Measurements from ENCODE around the gene B4GALT2. TPM values are rescaled to one million over a fixed set of nuclear protein-coding genes. Genes with fewer than 3 reads are reported as not detected.

The B4GALT2 gene
- total RNA-seq, 2 donors from 2014 or later: 18.5 to 34.4 TPM

DNA sequence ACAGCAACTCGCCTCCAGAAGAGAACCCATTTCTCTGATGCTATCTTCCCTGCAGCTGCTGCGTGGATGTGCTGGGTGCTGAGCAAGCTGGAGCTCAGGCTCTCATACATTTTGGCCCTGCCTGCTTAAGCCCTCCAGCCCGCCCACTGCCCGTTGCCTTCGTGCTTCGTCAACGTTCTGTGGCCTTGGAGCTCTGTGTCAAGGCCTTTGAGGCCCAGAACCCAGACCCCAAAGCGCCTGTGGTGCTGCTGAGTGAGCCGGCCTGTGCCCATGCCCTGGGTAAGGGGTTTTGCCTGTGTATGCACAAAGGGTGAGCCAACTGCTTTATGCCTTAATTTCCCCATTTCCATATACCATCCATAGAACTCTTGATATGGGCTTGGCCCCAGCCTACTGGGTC lies 8.1 kb upstream of the B4GALT2 start:
- ATAC-seq (replicated peaks): no peak
- Mint-ChIP-seq H3K9me3 (no peaks in the 10 kb centered on the region), H3K4me3 (peak overlapping the region; percentile 92), H3K4me1 (peaks cover 13% of the 10 kb centered on the region), H3K27ac (peak overlapping the region; percentile 86), H3K36me3 (ENCODE audit: low read depth) (peaks cover 38% of the 10 kb centered on the region), H3K27me3 (no peaks in the 10 kb centered on the region)

DNA sequence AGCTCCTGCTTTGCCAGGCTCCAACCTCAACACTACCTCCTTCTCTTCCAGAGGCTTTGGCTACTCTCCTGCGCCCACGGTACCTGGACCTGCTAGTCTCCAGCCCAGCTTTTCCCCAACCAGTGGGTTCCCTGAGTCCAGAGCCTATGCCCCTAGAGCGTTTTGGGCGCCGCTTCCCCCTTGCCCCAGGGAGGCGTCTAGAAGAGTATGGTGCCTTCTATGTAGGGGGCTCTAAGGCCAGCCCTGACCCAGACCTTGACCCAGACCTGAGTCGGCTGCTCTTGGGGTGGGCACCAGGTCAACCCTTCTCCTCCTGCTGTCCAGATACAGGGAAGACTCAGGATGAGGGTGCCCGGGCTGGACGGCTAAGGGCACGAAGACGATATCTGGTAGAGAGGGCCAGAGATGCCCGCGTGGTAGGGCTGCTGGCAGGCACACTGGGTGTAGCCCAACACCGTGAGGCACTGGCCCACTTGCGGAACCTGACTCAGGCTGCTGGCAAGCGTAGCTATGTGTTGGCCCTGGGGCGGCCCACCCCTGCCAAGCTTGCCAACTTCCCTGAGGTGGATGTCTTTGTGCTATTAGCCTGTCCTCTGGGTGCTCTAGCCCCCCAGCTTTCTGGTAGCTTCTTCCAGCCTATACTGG lies 7.6 kb upstream of the B4GALT2 start:
- Mint-ChIP-seq H3K36me3 (ENCODE audit: low read depth) (peaks cover 43% of the 10 kb centered on the region), H3K9me3 (no peaks in the 10 kb centered on the region), H3K4me3 (peak overlapping the region; percentile 92), H3K27ac (no peak overlapping the region), H3K27me3 (no peaks in the 10 kb centered on the region), H3K4me1 (peaks cover 17% of the 10 kb centered on the region)
- ATAC-seq (replicated peaks): no peak

DNA sequence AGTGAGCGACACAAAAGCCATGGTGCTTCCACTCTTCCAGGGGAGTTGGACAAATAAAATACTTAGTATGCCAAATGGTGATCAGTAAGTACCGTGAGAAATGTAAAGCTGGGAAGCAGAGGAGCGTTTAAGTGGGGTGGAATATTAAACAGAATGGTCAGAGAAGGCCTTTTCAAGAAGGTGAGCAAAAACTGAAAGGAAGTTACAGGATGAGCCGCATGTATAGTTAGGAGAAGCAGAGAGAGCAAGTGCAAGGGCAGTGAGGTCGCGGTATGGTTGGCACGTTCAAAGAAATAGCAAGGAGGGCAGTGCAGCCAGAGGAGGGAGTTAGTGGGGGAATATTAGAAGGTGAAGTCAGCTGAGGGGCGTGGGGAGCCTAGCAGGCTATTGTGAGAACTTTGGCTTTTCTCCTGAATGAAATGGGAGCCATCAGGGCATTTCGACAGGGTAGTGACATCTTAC lies 5.0 kb upstream of the B4GALT2 start:
- H3K9me3 Mint-ChIP-seq: no peaks in the 10 kb centered on the region
- H3K4me3 Mint-ChIP-seq: peak overlapping the region; percentile 97
- H3K27me3 Mint-ChIP-seq: no peaks in the 10 kb centered on the region
- H3K27ac Mint-ChIP-seq: peak overlapping the region; percentile 93
- no peak for ATAC-seq (replicated peaks)
- peaks cover 37% of the 10 kb centered on the region for H3K4me1 Mint-ChIP-seq
- H3K36me3 Mint-ChIP-seq (ENCODE audit: low read depth): peaks cover 66% of the 10 kb centered on the region

- Mint-ChIP-seq H3K36me3 (ENCODE audit: low read depth) (peaks cover 67% of the 10 kb centered on the region), H3K4me3 (peak within 1 kb of the TSS; percentile 97), H3K9me3 (no peaks in the 10 kb centered on the region), H3K27ac (peak within 1 kb of the TSS; percentile 93), H3K27me3 (no peaks in the 10 kb centered on the region), H3K4me1 (peaks cover 37% of the 10 kb centered on the region)
- peak; percentile 83 for ATAC-seq (replicated peaks)
These were observed 4.4 kb upstream of the B4GALT2 start, which contains the start of gene ATP6V0B for GRCh38 chr1:43974443-43975248. Gene ATP6V0B, plus strand, starts transcription at chr1:43974960. Its CDS starts 81 bp downstream, at chr1:43975041.

- peaks cover 38% of the 10 kb centered on the region for H3K4me1 Mint-ChIP-seq
- H3K36me3 Mint-ChIP-seq (ENCODE audit: low read depth): peaks cover 72% of the 10 kb centered on the region
- no peaks in the 10 kb centered on the region for H3K27me3 Mint-ChIP-seq
- no peak for ATAC-seq (replicated peaks)
- peak overlapping the region; percentile 65 for H3K27ac Mint-ChIP-seq
- no peaks in the 10 kb centered on the region for H3K9me3 Mint-ChIP-seq
- H3K4me3 Mint-ChIP-seq: peak overlapping the region; percentile 97
These were observed 3.6 kb upstream of the B4GALT2 start for GRCh38 chr1:43975249-43975961.

DNA sequence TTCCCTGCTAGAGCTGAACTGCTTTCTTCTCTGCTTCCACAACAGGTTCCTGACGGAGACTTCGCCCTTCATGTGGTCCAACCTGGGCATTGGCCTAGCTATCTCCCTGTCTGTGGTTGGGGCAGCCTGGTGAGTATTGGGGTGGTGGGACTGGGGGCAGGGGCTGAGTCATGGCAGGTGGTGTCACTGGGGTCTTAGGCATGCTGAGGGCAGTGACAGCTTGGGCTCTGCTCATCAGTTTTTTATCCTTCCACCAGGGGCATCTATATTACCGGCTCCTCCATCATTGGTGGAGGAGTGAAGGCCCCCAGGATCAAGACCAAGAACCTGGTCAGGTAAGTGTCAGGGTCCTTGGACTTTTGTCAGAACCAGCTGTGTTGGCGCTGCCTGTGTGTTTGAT lies 3.0 kb upstream of the B4GALT2 start:
- no peak for ATAC-seq (replicated peaks)

GRCh38 chr1:43976890-43977289 lies 2.1 kb upstream of the B4GALT2 start:
- Mint-ChIP-seq H3K36me3 (ENCODE audit: low read depth) (peaks cover 65% of the 10 kb centered on the region), H3K9me3 (no peaks in the 10 kb centered on the region), H3K27me3 (no peaks in the 10 kb centered on the region), H3K4me3 (peak overlapping the region; percentile 97), H3K4me1 (peaks cover 43% of the 10 kb centered on the region), H3K27ac (peak overlapping the region; percentile 7)
- no peak for ATAC-seq (replicated peaks)

More for the DNA sequence above, 3.0 kb upstream of the B4GALT2 start:
- Mint-ChIP-seq H3K4me3 (peak overlapping the region; percentile 97), H3K4me1 (peaks cover 43% of the 10 kb centered on the region), H3K36me3 (ENCODE audit: low read depth) (peaks cover 68% of the 10 kb centered on the region), H3K9me3 (no peaks in the 10 kb centered on the region), H3K27ac (peak overlapping the region; percentile 65), H3K27me3 (no peaks in the 10 kb centered on the region)

GRCh38 chr1:43977376-43978263 lies 1.4 kb upstream of the B4GALT2 start:
- no peak for ATAC-seq (replicated peaks)
- peaks cover 57% of the 10 kb centered on the region for H3K36me3 Mint-ChIP-seq (ENCODE audit: low read depth)
- H3K9me3 Mint-ChIP-seq: no peaks in the 10 kb centered on the region
- no peaks in the 10 kb centered on the region for H3K27me3 Mint-ChIP-seq
- H3K4me1 Mint-ChIP-seq: peaks cover 46% of the 10 kb centered on the region
- H3K4me3 Mint-ChIP-seq: peak overlapping the region; percentile 97
- H3K27ac Mint-ChIP-seq: peak overlapping the region; percentile 7

GRCh38 chr1:43978264-43978550 lies 803 bp upstream of the B4GALT2 start:
- ATAC-seq (replicated peaks): no peak
- peak overlapping the region; percentile 71 for H3K27ac Mint-ChIP-seq
- peak overlapping the region; percentile 97 for H3K4me3 Mint-ChIP-seq
- peaks cover 47% of the 10 kb centered on the region for H3K4me1 Mint-ChIP-seq
- H3K36me3 Mint-ChIP-seq (ENCODE audit: low read depth): peaks cover 56% of the 10 kb centered on the region
- no peaks in the 10 kb centered on the region for H3K27me3 Mint-ChIP-seq
- H3K9me3 Mint-ChIP-seq: no peaks in the 10 kb centered on the region

DNA sequence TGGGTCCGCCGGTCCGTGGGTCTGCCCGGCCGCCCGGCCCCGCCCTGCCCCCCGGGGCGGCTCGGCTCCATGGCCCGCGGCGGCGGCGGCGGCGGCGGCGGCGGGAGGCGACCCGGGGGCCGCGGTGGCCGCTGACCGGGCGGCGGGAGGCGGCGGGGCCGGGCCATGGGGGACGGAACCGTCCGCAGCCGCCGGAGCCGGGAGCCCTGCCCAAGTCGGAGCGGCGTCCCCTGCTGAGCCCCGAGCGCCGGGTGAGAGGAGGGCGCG lies 184 bp downstream of the B4GALT2 start:
- peaks cover 55% of the 10 kb centered on the region for H3K36me3 Mint-ChIP-seq (ENCODE audit: low read depth)
- peak overlapping the region; percentile 97 for H3K4me3 Mint-ChIP-seq

DNA sequence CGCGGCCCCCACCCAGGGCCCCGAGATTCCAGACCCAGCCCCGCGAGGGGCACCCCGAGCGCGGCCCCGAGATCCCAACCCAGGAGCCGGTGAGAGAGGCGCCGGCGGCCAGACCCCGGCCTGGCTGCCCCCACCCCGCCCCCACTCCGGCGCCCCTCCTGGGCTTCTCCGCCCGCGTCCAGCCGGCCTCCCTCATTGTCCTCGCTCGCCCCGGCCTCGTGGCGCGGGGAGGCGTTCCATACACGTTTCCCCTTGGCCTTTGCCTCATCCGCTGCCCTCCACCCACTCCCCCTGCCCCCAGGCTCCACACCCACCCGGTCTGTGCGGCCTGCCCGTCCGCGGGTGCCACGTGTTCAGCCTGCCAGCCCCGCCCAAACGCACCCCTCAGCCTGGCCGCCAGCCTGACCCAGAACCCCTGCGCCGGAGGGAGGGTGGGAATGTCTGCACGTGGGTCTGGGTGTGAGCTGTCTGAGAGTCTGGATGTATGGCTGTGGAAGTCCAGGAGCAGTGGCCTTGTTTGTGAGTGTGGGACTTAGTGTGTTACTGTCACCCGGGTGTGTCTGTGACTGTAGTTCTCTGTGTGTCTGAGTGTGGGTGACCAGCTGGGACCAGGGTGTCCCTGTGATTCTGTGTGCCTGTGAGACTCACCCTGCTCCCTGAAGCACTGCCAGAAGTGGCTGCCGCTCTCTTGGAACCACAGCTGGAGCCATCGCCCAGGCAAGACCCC lies 681 bp downstream of the B4GALT2 start:
- Mint-ChIP-seq H3K4me3 (peak overlapping the region; percentile 83), H3K27me3 (no peaks in the 10 kb centered on the region), H3K9me3 (no peaks in the 10 kb centered on the region), H3K36me3 (ENCODE audit: low read depth) (peaks cover 53% of the 10 kb centered on the region), H3K27ac (peak overlapping the region; percentile 40), H3K4me1 (peaks cover 40% of the 10 kb centered on the region)
- peak; percentile 33 for ATAC-seq (replicated peaks)

More for the DNA sequence above, 184 bp downstream of the B4GALT2 start:
- no peak for ATAC-seq (replicated peaks)
- no peaks in the 10 kb centered on the region for H3K27me3 Mint-ChIP-seq
- H3K27ac Mint-ChIP-seq: no peak overlapping the region
- peaks cover 40% of the 10 kb centered on the region for H3K4me1 Mint-ChIP-seq
- no peaks in the 10 kb centered on the region for H3K9me3 Mint-ChIP-seq

GRCh38 chr1:43980255-43981134 lies 1.5 kb downstream of the B4GALT2 start:
- H3K9me3 Mint-ChIP-seq: no peaks in the 10 kb centered on the region
- no peaks in the 10 kb centered on the region for H3K27me3 Mint-ChIP-seq
- no peak for ATAC-seq (replicated peaks)
- H3K4me1 Mint-ChIP-seq: peaks cover 40% of the 10 kb centered on the region
- H3K36me3 Mint-ChIP-seq (ENCODE audit: low read depth): peaks cover 54% of the 10 kb centered on the region
- H3K4me3 Mint-ChIP-seq: peak overlapping the region; percentile 83
- peak overlapping the region; percentile 40 for H3K27ac Mint-ChIP-seq

- H3K27ac Mint-ChIP-seq: peak overlapping the region; percentile 40
- no peaks in the 10 kb centered on the region for H3K27me3 Mint-ChIP-seq
- H3K4me3 Mint-ChIP-seq: peak overlapping the region; percentile 83
- ATAC-seq (replicated peaks): no peak
- no peaks in the 10 kb centered on the region for H3K9me3 Mint-ChIP-seq
- H3K4me1 Mint-ChIP-seq: peaks cover 40% of the 10 kb centered on the region
- peaks cover 52% of the 10 kb centered on the region for H3K36me3 Mint-ChIP-seq (ENCODE audit: low read depth)
These were observed 2.1 kb downstream of the B4GALT2 start for GRCh38 chr1:43981135-43981491.

All from activated T-helper 17 cell treated with anti-CD3 and anti-CD28 coated beads, Interleukin-2, amount 50 U/mL, for 72 hours (primary cell).